Activated T-cell treated with anti-CD3 and anti-CD28 coated beads for 1 hour (primary cell): ENCODE measurements around the gene RTN4R.

ENCODE experiments used
- DNase-seq: peaks from one replicate; pipeline ENCODE4 v3.0.0-alpha.2; 2020; ENCODE audit warnings: low read depth

The RTN4R gene

DNA sequence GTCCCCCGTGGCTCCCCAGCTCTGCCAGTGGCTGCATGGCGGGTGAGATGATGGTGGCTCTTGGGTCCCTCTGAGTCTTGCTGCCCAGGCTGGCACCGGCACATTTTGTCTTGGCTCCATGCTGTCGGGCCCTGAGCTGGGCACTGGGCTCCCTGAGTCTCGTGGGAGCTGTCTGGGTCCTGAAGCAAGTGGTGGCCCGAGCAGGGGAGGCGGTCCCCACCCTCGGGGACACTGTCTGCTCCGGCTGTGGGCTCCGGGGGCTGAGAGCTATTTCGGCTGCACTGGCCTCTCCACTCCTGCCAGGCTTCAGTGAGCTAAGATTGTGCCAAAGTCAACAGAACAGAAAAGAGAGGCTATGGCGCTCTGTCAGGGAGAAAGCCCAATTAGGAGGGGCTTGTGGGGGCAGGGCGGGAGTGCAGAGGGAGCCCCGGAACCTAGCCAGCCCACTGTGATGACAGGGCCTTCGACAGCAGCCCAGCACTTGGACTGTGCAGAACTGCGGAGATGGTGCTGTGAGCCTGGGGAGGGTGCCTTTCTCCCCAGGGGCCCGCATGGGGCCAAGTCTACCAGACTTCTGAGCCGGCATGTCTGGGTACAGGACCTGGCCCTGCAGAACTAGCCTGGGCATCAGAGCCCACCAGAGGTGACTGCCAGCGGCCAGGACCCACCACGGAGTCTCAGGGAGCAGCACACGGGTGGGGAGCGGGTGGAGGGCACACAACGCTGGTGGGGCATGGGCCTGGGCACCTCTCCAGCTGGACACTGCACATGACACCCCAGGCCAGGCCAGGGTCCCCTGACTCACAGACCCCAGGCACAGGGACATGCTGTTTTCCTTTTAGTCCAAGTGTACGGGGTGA is 38.0 kb downstream of the RTN4R start:
- DNase-seq: no peak

DNA sequence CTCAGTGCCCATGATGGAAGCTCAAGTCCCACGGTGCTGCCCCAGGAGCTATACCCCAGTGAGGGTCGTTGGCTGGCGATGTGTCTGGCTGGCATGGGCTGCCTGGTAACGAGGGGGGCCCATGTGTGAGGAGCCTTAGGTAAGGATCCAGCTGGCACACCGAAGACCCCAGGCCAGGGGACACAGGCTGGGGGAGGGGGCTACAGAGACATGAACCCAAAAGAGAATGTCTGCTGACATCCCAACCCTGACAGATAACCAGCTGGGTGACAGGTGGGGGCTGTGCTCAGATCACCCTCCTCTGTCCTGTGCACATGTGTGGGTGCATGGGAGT is 39.2 kb downstream of the RTN4R start:
- DNase-seq: no peak

DNA sequence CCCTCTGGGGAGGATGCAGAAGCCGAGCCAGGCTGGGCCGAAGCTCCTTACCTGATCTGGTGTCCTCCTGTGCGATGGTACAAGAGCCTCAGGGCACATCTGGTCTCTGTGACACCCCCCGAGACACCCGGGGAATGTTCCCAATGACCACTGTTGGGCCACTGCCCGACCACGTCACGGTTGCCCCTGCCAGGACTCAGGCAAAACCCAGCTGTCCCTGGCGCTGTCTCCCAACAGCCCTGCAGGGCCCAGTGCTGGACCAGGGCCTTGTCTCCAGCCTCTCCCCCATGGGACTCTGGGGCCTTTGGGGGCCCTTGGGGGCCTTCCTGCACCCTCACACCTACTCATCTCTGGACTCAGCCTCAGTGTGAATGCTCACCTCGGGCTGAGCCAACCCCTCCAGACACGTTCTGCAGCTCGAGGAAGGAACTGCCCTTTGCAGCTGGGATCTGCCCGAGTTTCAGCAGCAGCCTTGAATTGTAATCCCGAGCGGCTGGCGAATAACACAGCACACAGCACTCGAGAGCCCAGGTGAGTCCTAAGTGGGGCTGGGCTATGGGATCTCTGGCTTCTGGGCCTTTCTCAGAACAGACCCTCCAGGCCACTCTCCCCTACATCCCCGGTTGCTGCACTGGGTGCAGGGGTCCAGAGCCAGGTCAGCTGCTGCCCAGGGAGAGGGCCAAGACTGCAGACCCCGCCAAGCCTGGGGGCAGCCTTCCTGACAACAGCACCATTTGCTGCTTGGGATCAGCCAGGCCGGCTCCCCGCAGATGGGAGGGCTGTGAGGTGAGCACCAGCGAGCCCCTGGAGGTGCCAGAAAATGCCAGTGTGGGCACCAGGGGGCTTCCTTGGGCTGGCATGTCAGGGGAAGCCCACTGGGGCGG is 39.8 kb downstream of the RTN4R start:
- DNase-seq: no peak

DNA sequence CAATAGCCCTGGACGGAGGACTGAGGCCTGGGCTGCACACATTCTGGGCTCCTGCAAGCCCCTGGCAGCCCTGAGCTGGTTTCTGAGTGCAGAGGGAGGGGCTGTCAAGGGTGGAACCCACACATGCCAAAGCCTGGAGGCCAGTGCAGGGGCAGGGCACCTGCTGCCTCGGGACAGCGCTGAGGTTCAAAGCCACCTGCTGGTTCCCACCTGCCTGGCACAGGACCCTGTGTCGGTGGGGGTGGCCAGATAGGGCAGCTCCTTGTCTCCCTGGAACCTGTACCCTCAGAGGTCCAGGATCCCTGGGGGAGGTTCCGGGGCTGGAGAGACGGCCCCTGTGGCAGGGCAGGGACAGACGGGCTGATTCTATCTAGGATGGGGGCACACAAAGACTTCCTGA is 40.8 kb downstream of the RTN4R start:
- no peak for DNase-seq

DNA sequence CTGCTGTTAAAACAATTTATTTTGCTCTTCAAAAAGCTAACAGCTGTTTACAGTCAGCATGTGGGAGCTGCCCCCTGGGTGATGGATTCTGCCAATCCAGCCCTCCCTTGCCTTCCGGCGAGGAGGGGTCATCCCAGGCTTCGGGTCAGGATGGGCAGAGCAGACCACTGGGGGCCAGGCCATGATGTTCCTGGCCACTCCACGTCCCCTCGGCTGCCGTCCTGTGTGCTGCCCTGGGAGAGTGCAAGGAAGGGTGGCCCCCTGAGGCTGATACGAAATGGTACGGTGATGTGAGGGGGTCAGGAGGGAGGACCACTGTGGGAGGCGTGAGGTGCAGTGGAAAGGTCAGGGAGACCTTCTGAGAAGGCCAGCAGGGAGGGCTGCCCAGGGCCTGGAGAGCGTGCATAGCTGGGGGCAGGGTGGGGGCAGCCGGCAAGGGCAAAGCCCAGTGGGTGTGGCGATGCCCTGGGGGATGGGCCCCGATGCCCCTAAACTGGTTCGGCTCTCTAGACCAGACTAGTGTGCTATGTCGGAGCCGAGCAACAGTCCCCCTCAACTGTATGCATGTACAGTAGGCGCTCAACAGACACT is 41.3 kb downstream of the RTN4R start:
- no peak for DNase-seq

DNA sequence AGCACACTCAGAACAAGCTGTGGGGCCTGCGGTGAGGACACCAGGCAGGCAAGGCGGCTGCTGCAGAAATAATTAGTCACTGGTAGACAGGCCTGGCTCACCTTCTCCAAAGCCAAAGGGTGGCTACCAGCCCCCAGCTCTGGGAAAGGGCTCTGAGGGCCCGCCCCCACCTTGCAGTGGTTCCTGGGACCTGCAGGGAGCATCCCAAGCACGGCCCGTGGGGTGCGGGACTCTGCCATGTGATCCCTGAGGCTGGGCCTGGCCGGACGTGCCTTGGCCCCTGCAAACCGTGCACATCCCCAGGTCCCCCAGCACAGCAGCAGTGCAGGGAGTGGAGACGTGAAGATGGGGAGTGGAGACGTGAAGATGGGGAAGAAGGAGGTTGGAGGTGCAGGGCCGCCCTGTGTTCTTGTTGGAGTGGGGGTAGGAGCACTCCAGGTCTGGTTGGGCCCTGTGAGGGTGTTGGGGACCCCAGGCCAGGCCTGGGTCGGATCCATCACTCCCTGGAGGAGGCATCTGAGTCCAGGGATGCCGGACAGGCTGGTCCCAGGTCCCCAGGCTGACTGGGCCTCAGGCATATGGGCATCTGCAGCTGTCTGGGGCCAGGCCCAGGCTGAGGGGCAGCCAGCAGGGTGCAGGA is 41.9 kb downstream of the RTN4R start:
- DNase-seq: no peak

DNA sequence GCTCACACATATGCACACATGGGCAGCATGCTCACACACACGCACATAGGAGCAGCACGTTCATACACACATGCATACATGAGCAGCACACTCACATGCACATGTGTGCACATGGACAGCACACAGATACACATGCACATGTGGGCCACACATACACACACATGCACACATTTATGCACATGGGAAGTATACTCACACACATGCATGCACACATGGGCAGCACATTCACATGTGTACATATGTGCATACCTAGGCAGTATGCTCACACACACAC is 42.5 kb downstream of the RTN4R start:
- no peak for DNase-seq

DNA sequence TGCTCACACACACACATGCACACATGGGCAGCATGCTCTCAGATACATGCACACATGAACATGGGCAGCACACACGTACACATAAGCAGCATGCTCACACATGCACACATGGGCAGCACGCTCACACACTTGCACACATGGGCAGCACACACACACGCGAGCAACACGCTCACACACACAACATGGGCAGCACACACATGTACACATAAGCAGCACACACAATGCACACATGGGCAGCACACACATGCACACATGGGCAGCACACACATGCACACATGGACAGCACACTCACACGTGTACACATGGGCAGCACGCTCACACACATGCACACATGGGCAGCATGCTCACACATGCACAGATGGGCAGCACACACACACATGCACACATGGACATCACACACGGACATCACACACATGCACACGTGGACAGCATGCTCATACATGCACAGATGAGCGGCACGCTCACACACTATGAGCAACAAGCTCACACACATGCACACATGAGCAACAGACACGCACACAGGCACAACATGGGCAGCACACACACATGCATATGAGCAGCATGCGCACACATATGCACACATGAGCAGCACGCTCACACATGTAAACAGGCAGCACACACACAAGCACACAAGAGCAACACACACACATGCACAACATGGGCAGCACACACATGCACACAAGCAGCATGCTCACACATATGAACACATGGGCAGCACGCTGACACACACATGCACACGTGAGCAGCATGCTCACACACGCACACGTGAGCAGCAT is 43.0 kb downstream of the RTN4R start:
- no peak for DNase-seq

DNA sequence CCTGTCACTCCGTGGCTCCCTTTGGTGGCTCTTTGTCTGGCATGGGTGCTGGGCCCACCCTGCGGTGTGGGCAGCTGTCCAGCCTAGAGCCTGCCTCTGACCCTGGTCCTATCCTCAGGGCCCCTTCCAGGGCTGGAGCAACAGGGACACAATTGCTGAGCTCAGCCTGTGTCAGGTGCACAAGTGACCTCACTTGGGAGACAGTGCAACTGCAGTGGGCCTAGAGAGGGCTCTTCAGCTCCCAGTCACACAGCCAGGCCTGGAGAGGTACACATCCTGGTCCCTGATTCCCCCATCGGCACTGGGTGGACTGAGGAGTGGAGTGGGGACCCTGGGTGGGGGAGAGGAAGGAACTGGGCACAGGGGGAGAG is 43.9 kb downstream of the RTN4R start:
- no peak for DNase-seq

DNA sequence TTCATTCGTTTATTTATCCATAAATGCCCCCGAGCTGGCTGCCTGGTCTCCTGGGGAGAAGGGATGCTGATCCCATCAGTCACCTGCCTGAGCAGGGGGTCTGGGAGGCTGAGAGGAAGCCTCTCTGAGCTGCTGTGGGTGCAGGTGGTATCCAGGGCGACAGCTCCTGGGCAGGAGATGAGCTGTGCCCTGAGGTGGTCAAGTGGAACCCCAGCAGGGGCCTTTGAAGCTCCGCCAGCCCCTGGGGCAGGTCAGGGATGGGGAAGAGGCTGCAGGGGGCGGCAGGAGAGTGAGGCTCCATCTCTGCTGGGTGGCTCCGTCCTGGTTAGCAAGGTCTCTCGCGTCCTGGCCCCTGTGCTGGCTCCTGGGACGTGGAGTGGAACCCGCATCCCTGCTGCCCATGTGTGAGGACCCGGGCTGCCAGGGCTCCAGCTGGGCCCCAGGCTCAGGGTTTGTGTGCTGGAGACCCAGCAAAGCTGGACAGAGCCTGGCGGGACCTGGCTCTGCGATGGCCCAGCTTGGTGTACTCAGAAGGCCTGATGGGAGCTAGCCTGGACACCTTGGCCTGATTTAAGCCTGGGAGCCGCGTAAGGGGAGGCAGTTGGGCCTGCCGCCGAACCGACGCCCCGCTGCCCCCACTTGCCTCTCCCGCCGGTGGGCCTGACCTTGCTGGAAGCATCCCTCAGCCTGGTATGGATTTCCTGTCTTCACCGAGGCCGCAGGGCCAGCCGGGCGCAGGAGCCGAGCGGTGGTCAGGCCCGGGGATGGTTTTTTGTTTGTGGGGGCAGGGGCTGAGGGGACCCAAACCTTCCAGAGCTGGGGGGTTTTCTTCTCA is 44.5 kb downstream of the RTN4R start:
- DNase-seq: no peak

DNA sequence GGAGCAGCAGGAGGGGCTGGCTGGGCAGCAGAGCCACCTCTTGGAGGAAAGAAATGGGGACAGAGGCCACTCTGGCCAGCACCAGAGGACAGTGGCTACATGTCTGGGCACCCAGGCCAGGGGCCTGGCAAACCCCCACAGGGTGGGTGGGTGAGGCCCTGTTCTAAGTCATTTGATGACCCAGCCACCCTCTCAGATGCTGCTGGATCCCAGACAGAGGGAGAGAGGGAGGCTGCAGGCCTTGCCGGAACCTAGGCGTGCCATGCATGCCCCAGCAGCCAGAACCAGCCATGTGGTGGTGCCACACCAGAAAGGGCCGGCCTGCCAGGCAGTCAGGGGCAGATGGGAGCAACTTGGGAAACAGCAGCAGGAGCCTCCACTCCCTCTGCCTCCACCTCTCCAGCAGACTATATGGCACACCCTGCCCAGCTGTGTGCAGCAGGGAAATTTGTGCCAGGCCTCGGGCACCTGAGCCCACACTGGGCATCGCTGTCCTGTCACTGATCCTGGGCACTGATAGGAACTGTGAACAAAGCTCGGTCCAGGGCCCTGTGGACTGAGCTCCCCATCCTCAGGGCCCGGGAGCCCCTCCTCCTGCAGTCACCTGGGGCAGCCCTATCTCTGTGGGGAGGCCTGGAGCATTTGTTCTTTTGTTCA is 45.2 kb downstream of the RTN4R start:
- DNase-seq: no peak

DNA sequence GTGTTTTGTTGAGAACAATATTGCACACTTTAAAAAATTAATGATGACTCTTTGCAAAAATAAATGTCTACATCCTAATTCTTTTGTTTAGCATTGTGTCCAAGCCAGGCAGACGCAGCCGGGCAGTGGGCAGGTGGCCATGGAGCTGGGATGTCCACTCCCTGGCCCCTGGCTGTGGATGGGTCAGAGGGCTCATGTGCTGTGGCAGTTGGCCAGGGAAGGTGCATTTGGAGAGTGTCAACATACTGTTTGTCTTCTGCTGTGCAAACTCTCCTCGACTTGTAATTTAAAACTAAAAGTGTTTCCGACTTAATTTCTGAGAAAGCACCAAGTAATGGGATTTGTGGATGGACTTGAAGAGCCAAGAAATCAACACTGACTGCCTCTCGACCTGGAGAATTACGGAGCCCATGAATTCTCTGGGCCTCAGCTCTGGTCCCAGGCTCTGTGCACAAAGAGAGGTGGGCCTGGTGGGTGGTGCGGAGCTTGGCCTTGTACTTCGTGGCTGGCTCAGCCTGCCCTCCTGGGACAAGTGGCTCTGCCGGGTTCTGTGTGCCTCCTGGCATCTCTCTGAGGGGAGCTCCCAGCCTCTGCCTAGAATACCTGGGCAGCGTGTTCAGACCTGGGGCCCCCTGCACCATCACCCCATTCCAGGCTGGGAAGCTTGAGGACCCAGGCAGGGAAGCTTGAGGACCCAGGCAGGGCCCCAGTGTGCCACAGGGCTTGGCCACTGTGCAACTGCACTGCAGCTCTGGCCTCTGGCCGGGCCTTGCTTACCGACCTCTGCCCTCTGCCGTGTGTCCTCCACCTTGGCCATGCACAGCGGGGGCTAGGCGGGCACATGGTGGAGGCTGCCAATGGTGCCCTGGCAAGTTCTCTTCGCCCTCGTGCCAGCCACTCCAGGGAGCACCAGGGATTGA is 46.4 kb downstream of the RTN4R start:
- DNase-seq: no peak

DNA sequence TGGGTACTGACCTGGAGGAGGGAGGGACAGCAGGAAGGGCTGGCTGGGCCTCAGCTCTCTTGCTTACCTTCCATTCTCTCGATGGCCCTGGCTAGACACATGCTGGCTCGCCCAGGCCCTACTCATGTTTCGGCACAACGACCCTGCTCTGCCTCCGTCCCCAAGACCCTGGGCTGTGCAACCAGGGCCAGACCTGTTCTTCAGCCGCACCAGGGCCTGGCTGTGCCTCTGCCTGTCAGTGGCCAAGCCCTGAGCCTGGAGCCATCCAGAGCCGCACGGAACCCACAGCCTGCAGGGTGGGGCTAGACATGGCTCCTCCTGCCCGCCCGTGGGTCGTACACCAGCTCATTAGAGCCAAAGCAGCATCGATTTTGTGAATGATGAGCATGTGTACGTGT is 47.5 kb downstream of the RTN4R start:
- no peak for DNase-seq

DNA sequence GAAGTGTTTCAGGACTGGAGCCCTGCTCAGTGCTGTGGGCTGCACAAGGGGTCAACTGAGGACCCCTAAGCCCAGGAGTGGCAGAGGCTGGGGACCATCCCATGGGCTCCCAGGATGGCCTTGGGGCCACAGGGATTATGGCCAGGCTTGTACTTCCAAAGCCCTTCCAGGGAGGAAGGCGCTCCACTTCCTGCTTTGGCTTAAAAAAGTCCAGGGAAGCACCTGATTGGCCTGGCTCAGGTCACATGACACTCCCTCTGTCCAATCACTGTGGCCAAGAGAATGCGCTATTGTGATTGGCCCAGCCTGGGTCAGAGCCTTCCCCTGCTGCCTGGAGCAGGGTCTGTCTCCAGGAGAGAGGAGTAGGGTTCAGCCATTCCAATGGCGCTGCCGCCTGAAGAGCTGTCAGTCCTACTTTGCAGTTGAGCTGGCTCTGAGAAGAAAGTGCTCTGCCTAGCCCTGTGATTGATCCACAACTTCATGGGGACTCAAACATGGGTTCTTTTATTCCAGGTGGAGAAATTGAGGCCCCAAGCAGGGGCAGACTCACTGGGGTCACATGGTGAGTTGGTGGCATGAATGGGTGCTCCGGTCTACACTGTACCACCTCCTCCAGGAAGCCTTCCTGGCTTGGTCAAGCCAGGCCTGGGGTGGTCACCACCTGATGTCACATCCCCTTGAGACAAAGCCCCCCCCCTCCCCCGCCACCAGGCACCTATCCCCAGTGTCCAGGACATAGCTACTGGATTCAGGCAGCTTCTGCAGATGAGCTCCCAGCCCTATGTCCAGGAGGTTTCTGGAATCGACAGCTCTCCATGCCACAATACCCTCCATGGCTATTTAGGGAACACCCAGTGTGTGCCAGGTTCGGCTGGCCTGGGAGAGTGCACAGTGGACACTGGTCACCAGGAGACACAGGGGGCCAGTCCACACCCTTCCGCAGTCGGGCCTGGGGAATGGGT is 48.2 kb downstream of the RTN4R start:
- DNase-seq: no peak

DNA sequence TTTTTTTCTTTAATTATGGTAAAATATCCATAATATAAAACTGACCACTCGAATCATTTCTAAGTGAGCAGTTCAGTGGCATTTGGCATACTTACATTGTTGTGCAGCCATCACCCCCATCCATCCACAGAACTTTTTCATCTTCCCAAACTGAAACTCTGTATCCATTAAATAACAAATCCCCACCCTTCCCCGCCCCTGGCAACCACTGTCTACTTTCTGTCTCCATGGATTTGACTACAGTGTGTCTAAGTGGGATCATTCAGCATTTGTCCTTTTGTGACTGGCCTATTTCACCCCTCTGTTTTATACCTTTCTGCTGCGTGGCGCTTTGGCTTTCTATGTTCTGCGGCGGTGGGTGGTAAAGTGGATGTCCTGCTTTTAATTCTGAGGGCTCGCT is 49.1 kb downstream of the RTN4R start:
- DNase-seq: no peak

DNA sequence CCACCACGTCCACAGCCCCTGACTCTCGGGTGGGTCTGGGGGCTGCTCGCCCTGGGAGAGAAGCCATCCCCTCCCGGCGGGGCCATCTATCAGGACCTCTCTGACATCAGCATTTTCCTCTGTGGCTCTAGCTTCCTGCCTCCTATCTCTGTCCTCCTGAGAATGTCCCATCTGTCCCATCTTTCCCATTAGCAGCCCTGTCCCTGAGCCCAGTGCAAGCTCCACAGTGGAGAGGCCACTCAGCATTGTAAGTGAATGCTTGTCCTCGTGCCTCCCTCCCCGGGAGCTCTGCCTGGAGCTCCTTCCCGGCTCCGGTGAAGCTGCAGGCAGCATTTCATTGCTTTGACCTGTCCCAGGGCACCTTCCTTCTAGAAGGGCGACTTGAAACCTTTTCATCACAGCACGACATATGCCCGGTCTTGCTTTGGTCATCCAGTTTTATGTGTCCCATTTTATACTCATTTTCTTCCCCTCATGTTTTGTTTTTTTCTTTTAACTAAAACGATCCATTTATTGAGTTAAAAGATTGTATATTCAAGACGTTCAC is 49.7 kb downstream of the RTN4R start:
- DNase-seq: no peak

DNA sequence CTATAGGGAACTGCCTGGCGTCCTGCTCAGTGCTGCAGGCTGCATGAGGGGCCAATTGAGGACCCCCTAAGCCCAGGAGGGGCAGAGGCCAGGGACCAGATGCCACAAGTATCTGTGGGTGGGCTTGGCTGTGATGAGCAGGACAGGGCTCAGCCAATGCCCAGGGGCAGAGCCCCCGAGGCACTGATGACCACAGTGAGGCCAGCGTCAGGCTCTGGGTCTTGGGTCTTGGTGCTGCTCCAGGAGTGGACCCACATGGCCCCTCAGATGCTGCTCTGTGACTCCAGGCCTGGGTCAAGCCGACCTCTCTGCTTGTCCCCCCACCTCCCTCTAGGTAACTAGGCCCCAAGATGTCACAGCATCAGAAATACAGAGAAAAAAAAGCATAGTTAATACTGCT is 50.6 kb downstream of the RTN4R start:
- DNase-seq: no peak

DNA sequence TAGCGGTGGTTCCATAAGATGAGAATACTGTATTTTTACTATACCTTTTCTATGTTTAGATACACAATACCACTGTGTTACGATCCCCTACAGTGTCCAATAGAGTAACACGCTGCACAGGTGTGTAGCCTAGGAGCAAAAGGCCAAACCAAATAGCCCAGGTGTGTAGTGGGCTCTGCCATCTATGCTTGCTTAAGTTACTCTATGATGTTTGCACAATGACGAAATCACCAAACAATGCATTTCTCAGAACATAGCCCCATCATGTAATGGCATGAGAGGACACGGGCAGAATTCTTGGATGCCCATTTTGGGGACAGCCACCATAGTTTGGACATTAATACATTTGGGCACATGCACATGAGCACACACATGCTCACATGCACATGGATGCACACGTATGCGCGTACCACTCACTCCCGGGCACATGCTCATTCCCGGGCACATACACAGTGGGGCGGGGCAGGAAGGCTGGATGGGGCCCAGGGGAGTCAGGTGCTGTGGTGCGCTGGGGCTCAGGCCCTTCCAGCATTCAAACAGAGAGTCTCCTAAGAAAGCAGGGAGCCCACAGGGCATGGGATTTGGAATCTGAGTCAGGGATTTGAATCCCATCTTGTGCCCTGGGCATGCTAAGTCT is 51.1 kb downstream of the RTN4R start:
- DNase-seq: no peak
